OCI-M2 (cell line): ENCODE data around the gene EIF2B1.
"Not testable (repeated sequence)": the region's sequence is repeated elsewhere in the genome, so short reads cannot be mapped to it uniquely, and the experiment has no call there.

Source experiments
- DNase-seq: peaks from one replicate; lab custom pipeline; 2025; ENCODE audit not compliant: unreplicated experiment; lab: John Stamatoyannopoulos, UW

Gene EIF2B1

DNA sequence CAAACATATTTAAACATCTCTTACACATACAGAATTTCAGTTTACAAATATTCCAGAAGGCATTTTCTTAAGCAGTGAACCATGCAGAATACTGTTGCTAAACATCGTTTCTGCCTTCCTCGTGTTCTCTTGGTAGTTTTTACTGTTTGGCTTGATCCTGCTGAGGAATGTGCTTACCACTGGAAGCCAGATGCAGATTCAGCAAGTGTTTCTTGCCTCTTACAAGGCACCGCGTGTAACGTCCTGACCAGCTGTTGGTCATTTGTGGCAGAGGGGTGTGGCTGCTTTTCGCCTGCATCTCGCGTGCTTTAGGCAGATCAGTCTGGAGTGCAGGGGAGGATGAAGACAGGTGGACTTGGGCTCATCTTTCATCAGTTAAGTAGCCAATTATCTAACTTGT is 12.4 kb downstream of the EIF2B1 start:
- DNase-seq = no peak

DNA sequence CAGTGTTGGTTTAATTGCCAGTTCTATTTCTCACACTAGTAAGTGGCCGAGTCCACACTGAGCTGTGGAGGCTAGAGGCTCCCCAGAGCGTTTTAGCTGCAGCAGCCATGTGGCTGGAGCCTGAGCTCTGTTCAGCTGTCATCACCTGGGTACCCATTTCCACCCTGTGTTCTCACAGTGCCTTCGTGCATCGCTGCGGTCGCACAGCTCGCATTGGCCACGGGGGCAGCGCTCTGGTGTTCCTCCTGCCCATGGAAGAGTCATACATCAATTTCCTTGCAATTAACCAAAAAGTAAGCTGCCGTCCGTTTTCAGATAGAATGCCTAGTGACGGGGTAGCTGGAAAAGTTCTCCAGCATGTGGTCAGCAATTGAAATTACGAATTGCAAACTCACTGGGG is 15.9 kb downstream of the EIF2B1 start:
- DNase-seq = no peak

DNA sequence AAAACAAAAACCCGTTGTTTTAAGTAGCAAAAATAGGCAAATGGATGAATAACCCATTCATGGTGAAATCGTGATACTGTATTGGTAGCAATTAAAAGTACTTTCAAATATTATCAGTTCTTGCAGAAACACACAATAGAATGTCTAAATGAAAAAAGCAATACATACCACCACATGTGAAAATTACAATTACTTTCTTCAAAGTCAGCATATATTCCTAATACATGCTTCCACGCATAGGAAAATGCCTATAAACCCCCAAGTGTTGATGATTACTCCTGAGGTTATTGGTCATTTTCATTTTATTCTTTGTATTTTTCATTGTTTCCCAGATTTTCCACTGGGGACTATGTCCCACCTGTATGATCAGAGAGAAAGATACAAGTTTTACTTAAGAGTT is 16.3 kb downstream of the EIF2B1 start:
- no peak for DNase-seq

DNA sequence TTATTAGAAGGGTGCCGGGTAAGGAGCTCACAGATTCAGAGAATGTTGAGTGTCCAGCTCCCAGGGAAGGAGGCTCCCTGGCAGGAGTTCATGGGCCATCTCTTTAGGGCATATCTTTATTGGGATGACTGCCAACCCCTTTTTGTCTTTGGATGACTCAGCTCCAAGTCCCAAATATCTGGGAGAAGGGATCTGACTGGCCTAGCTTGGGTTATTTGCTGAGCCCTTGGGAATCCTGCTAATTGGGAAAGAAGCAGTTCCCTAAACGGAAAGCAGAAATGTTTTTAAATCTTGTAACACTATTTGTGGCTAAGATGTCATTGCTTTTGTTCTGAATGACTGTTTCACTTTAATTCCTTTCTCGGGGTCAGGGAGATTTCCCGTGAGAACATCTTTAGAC is 19.0 kb downstream of the EIF2B1 start:
- no peak for DNase-seq

DNA sequence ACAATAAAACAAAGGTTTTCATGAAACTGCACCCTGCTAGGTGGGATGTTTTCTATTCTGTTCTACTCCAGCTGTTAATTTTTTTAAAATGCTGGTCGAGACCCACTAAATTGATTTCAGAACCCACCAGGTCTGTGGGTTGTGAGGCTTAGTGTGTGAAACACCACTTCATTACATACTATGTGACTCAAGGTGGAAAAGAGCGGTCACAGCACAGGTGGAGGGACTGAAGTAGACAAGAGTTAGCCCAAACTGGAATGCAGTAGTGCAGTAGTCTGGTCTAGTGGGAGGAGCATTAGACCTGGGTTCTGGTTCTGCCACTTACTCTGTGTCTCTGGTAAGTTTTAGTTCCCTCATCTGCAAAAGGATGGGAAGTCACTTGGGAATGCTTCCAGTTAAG is 19.4 kb downstream of the EIF2B1 start:
- DNase-seq = no peak

DNA sequence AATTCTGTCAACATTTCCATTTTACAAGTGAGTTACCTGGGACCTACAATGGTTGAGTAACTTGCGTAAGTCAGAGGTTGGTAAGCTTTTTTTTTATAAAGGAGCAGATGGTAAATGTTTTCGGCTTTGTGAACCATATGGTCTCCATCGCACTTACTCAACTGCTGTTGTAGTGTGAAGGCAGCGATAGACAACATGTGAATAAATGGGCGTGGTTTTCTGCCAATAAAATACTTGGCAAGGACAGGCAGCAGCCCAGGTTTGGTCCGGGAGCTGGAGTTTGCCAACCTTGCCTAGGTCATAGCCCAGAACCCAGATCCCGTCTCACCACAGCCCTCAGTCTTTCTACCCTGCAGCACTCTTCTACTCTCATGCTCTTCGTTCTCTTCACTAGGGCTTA is 25.3 kb downstream of the EIF2B1 start:
- DNase-seq = no peak

DNA sequence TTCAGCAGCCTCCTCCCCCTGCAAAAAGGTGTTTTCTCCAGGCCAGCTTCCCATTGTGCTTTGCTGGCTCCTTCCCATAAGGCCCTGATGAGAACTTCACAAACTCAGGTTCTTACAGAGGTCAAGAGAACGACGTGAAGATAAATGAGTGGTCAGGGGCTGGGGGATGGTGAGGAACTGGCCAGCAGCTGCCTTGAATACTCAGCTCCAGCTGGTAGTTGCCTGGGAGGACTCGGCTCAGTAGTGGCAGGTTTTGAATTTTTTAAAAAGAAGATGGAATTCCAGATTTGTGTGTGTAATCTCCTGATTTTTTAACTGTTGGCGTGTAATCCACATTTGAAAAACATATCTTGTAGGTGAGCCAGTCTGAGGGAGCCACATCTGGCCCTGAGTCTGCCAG is 25.7 kb downstream of the EIF2B1 start:
- no peak for DNase-seq

DNA sequence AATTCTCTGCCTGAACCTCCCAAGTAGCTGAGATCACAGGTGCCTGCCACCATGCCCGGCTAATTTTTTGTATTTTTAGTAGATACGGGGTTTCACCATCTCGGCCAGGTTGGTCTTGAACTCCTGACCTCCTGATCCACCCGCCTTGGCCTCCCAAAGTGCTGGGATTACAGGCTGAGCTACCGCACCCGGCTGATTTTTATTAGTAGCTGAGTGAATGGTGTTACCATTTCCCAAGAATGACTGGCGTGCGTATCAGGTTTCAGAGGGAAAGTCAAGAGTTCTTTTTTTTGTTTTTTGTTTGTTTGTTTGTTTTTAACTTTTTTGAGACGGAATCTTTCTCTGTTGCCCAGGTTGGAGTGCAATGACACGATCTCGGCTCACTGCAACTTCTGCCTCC is 30.0 kb downstream of the EIF2B1 start:
- not testable (repeated sequence) for DNase-seq

DNA sequence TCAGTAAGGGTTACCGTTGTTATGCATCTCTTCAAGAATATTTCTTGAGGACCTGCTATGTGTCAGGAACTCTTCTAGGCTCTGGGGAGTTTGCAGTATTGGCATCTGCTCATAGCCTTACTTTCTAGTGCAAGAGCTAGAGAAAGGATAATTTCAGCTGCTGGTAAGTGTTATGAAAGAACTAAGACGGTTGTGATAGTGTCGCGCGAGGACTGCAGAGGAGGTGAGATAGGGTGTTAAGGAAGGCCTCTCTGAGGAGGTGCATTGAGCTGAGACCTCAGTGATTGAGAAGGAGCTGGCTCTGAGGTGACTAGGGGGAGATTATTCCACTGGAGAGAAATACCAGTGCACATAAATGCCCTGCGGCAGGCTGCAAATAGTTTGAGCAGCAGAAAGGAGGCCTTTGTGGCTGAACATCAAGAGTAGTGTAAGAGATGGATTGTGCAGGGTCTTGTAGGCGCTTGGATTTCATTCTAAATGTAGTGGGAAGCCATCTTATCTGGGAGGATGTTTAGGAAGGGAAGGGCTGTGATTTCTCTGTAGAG is 30.8 kb downstream of the EIF2B1 start:
- DNase-seq = no peak

DNA sequence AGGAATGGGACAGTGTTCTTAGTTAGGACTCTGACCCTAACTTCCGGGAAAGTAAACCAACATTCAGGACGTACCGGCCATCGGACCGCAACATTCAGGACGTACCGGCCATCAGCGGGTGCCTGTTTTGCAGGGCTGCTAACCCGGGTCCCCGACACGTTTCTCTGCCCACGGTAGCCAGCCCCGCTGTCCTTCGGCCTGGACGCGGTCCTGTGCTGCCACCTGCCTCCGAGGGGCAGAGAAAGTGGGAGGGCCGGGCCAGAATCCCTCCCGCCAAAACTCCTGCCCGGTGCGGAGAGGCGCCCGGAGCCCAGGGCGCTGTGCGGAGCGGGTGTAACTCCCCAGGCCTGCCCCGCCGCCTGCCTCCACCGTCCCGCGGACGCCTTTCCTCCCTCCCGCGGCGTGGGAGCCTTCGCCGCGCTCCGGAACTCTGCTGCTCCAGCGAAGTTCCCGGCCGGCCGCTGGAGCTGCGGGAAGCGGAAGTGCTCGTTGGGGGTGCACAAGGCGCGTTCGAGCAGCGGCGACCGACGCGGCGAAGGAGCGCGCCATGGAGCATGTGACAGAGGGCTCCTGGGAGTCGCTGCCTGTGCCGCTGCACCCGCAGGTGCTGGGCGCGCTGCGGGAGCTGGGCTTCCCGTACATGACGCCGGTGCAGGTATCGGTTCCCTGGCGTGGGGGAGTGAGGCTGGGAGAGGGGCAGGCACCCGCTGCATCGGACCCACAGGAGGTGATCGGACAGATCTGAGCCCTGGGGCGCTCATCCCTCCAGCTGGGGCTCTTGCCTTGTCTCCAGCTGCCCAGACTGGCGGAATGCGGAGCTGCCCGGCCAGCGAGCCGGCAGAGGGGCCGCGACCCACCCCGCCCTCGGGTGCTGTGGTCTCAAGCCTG is 31.6 kb downstream of the EIF2B1 start, which contains the start of gene DDX55:
DDX55 (plus strand) TSS at position 498 of the 888 bp plus-strand sequence; CDS start at position 548, 50 bp downstream.
- no peak for DNase-seq

DNA sequence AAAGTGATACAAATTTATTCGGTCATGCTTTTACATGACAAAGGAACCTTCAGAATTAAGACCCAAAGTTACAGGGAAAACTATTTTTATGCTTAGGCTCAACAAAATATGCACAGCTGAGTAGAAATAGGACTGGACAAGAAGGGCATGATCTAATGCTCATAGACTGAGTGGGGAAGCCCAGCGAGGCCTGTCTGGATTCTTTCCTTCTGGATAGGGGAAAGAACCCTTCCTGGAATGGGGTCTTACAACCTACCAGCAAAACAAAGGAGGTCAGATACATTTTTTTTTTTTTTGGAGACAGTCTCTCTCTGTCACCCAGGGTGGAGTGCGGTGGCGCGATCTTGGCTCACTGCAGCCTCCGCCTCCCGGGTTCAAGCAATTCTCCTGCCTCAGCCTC is 33.8 kb downstream of the EIF2B1 start:
- DNase-seq = no peak

DNA sequence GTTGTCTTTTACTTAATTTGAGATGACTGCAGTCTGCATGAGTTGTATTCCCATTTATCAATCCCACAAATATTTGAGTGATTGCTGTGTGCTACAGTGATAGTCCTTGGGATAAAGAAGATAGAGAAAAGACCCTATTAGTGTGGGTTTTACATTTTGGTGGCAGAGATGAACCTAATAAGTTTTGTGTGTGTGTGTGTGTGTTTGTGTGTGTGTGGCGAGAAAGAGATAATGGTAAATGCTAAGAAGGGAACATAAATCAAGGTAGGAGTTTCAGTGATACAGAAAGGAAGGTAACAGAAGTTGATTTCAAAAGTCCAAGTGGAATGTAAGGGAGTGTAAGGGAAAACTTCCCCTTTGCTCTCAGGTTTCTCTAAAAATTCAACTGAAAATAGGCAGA is 34.2 kb downstream of the EIF2B1 start:
- no peak for DNase-seq

DNA sequence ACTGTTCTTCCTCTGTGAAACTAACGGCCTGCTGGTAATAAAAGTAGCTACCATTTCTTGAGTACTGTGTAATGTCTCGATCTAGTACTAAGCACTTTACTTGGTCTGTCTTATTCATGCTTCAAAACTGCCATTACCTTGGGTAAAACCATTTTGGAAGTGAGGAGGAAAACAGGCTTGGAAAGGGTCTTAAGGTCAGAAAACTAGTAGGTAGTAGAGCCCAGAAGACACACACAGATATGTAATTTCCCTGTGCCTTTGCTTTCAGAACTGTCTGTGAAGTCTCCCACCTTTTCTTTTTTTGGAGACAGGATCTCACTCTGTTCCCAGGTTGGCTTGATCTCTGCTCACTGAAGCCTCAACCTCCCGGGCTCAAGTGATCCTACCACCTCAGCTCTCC is 35.0 kb downstream of the EIF2B1 start:
- DNase-seq = no peak

DNA sequence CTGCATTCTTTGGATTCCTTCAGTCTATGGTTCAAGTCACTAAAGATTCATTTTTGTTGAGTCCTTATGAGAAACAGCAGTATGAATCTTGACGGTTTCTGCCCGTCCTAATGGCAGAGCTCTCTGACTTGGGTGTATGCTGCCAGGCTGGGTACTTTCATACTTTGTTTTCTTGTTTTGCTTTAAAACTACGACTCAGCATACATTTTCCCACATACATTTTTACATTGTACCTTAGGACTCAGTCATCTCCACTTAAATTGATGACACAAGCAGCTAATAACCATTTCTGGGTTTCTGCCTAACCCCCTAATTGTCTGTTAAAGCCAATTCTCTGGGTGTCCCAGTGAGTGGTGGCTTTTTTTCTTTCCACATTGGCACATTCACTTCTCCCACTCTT is 36.4 kb downstream of the EIF2B1 start:
- DNase-seq = no peak

DNA sequence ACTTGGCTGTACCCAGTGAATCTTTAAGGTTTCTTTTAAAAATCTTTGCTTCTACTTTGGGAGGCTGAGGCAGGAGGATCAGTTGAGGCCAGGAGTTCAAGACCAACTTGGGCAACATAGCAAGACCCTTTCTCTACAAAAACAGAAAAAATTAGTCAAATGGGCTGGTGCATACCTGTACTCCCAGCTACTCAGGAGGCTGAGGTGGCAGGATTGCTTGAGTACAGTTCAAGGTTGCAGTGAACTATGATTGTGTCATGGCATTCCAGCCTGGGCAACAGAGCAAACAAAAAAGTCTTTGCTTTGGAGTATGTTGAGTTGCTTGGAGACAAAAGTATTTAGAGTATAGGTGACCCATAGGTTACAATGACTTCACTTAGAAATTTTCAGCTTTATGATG is 37.8 kb downstream of the EIF2B1 start:
- no peak for DNase-seq

DNA sequence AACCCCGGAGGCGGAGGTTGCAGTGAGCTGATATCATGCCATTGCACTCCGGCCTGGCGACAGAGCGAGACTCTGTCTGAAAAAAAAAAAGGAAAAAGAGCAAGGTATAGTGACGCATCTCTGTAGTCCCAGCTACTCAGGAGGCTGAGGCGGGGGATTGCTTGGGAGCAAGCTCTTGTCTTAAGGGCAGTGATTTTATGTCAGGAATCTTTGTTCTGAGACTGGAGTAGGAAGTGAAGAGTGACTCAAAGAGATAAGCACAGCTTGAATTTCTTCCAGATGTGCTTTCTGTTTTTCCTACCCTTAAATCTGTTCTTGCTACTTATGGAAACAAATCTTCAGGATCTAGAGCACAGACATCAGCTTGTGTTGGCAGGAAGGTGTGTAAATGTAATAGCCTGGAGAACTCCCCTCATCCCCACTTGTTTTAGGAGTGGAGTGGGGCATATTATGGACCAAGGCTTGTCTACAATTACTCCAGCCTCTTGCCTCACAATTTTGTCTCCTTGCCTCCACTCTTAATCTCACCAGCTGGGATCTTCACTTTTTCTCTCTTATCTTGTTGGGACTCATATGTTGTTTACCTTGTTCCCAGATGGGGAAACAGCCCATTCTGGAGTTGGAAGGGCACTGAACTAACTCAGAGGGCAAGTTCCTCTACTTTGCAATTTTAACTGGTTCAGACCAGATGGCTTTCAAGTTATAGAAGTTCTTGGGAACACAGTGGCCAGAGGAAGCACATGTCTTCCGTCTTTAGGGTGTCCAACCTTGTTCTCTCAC is 41.6 kb downstream of the EIF2B1 start:
- no peak for DNase-seq

DNA sequence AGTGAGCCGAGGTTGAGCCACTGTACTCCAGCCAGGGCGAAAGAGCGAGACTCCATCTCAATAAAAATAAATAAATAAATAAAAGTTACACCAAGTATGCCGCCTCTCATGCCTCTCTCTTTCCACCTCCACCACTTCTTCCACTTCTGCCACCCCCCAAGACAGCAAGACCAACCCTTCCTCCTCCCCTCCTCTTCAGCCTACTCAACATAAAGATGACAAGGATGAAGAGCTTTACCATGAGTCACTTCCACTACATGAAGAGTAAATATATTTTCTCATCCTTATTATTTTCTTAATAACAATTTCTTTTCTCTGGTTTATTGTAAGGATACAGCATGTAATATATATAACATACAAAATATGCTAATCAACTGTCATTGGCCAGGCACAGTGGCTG is 52.7 kb downstream of the EIF2B1 start:
- DNase-seq = no peak

DNA sequence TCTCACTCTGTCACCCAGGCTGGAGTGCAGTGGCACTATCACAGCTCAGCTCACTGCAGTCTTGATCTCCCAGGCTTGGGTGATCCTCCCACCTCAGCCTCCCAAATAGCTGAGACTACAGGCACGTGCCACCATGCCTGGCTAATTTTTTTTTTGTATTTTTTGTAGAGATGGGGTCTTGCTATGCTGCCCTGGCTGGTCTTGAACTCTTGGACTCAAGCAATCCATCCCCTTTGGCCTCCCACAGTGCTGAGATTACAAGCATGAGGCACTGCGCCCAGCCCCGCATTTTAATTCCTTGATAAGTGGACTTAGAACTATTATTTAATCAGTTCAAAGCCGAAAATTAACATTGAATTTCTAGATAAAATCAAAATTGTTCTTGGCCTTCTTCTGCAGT is 54.7 kb downstream of the EIF2B1 start:
- not testable (repeated sequence) for DNase-seq

DNA sequence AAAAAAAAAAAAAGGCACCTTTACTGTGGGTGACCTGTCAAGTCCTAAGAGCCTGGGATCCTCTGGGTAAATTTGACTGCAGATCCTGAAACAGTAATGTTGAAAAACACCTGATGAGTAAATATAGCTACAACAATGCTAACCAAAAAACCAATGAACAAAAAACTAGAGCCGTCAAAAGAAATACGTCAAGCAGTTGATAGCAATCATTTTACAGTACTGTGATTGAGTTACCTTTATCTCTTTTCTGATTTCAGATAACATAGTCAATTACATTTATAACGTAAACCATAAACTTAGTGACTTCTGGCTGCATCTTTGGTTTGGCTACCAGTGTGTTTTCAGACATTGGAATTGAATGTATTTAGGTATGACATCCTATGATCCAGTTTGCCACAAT is 55.2 kb downstream of the EIF2B1 start:
- no peak for DNase-seq

DNA sequence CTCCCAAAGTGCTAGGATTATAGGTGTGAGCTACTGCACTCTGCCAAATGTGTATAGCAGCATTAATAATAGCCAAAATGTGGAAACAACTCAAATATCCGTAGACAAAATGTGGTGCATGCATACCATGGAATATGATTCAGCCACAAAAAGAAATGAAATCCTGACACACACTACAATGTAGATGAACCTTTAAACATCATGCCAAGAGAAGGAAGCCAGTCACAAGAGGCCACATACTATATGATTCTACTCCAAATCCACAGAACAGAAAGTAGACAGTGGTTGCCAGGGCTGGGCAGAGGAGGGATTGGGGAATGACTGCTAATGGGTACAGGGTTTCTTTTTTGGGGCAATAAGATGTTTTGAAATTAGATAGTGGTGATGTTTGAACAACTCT is 56.9 kb downstream of the EIF2B1 start:
- no peak for DNase-seq

DNA sequence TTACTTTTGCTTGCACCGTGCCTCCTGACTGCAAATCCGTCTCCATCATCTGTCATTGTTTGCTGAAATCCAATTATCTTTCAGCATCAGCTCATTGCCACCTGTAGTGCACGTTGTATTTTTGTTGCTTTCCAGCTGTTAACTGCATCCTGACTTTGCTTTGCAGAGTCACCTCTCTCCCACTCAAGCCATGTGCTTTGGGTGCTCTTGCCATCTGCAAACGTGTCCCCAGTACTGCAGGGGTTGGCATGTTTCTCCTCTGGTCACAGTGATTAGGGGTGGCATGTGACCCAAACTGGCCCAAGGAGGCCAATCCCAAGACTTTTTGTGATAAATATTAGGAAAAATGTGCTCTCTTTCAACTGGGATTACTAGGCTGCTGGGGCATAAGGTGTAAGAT is 59.6 kb downstream of the EIF2B1 start:
- DNase-seq = no peak

DNA sequence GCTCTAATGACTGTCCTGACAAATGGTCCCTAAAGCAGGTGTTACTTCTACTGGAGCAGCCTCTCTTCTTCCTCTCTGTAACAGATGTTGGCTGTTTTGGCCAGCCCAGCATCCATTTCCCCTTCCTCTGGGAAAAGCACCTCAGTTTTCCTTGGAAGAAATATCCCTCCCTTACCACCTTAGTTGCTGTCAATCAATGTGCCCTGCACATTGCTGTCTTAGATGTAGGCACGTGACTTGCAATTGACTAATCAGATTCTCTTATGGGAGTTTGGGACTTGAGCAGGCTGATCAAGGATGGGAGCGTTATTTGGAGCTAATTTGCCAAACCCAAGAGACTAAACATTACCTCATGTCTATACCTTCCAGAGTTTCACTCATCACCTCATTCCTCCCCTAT is 61.1 kb downstream of the EIF2B1 start:
- no peak for DNase-seq
